GM21360 (cell line): ENCODE results near the gene STYXL1.
"Not testable (repeated sequence)": the region's sequence is repeated elsewhere in the genome, so short reads cannot be mapped to it uniquely, and the experiment has no call there.

Experiments used
- ATAC-seq: cut with Tn5 transposase; IDR thresholded peaks from one replicate; pipeline ENCODE4 v1.9.1; 2021; ENCODE audit warnings: mild to moderate bottlenecking, moderate library complexity; ENCODE audit not compliant: unreplicated experiment

The STYXL1 gene

DNA sequence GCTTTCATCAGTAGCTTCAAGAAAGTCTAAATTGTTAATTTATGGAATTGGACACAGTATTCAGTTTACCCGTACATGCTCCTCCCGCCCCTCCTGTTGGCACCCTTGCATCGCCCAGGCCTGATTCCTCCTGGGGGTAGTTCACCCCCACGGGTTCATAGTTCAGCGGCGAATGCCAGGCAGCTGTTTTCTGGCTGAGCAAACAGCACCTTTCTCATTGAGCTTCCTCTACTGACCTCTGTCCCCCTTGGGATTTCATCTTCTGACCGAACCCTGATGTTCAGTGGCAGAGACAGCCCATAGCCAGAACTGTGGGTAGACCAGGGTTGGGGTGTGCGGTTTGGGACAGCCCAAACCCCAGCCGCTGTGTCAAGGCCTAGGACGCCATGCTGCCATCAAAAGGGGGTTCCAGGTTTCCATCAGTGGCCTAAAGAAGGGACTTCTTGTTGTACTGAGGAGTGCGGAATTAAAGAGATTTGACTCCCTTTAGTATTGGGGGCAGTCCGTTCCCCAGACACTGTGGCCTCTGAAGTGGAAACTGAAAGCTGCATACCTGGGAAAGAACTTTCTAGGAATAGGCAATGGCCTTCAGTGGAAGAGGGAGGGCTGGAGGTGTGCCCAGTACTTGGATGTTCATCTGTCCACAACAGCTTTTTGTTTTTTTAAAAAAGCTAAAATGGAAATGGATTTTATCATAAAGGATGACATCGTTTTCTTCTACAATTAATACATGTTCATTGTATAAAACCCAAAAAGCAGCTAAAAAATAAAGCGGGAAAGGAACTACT is 19.1 kb upstream of the STYXL1 start:
- ATAC-seq, result no peak

GRCh38 chr7:76065016-76065612 is 17.3 kb upstream of the STYXL1 start:
- no peak for ATAC-seq

- ATAC-seq, result no peak
Observed at GRCh38 chr7:76064208-76064970, 16.6 kb upstream of the STYXL1 start.

- no peak for ATAC-seq
Observed at GRCh38 chr7:76063525-76063924, 15.7 kb upstream of the STYXL1 start.

- ATAC-seq, result no peak
Observed at GRCh38 chr7:76063114-76063513, 15.3 kb upstream of the STYXL1 start.

DNA sequence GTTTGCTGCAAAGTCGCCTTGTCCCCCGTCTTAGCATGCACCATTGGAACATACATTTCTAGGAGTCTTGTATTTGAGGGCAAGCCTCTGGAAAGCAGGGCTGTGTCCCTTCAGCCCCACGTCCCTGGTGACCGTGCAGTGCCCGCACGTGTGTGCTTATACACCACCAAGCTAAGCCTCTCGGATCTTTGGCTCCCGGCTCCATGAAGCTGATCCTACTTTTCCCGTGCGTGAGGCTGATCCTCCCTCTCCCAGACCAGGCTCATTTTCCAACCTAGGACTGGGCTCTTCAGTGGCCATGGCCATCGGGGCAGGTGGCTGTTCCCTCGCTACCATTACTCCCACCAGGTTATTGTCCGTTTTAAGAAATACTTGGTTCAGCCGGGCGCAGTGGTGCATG is 14.5 kb upstream of the STYXL1 start:
- ATAC-seq, result no peak

- no peak for ATAC-seq
Observed at GRCh38 chr7:76060842-76061241, 13.0 kb upstream of the STYXL1 start.

GRCh38 chr7:76058745-76059144 is 10.9 kb upstream of the STYXL1 start:
- ATAC-seq, result not testable (repeated sequence)

DNA sequence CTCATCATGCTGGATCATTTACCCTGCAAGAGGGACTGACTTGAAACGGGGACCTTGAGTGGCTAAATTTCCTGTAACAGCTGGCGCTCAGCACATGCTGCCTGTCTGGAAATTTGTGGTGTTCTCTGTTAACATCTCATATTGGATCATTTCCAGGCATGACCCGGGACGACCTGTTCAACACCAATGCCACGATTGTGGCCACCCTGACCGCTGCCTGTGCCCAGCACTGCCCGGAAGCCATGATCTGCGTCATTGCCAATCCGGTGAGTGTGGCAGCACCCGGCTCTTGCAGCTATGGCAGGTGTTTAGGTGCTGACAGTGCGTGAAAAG is 10.0 kb upstream of the STYXL1 start:
- no peak for ATAC-seq

DNA sequence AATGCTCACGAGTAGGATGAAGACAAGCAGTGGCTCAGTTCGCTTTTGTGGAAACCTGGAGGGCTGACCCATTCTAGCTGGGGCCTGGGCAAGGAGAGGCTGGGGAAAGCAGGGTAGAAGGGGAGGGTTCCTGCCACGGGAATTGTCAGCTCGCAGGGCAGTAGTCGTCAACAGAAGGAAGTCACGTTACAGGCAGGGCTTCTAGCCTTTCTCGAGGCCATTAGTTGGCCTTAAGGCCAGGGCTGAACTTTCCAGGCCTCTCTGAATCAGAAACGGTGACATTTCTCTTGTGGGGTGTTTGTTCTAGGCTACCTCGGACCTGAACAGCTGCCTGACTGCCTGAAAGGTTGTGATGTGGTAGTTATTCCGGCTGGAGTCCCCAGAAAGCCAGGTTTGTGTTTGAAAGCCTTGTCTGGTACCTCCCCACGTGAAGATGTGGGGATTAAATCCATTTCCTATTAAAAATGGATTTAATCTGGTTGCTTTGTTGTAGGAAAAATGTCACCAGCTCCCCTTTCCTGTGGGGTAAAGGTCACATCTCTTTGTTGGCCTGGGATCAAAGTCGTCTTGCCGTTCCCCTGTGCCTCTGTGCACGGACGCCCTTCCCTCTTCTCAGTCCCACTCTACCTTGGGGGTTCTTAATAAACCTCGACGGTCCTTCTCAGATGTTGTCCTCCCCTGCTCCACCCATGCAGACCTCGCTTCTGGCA is 9.5 kb upstream of the STYXL1 start:
- ATAC-seq, result no peak

DNA sequence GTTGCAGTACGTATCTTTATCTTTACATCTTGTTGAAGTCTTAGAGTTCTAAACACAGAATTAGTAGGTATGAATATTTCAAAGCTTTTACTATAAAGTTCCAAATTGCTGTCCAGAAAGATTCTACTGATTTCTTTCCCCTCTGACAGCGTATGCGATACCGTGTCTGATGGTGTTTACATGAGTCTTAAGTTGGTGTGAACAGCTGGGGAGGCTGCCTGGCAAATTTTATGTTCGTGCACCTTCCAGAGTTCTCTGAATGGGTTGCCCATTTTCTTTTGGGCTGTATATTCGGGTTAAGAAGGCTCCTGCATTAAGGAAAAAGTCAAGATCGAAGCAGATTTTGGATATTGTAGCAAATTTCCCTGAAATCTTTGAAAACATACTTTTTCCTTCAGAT is 8.4 kb upstream of the STYXL1 start:
- no peak for ATAC-seq

GRCh38 chr7:76054123-76055120 is 6.6 kb upstream of the STYXL1 start:
- no peak for ATAC-seq

GRCh38 chr7:76053461-76053860 is 5.7 kb upstream of the STYXL1 start:
- ATAC-seq, result no peak

GRCh38 chr7:76052681-76053080 is 4.9 kb upstream of the STYXL1 start:
- not testable (repeated sequence) for ATAC-seq

DNA sequence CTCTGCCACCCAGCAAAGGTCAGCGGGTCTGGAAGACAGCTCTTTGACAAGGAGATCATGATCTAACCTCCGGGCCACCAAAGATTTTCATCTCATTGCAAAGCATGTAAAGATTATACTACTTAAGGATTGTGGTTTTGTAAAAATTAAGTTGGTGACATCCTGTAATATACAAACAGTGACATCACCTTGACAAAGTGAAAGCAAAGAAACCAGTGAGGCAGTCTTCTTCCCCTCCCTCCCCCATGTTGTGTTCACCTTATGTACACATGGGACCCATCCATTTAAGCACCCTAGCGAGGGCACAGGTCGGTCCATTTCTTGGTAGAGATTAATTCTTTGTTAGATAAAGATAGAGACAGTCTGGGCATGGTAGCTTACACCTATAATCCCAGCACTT is 4.0 kb upstream of the STYXL1 start:
- ATAC-seq, result no peak

DNA sequence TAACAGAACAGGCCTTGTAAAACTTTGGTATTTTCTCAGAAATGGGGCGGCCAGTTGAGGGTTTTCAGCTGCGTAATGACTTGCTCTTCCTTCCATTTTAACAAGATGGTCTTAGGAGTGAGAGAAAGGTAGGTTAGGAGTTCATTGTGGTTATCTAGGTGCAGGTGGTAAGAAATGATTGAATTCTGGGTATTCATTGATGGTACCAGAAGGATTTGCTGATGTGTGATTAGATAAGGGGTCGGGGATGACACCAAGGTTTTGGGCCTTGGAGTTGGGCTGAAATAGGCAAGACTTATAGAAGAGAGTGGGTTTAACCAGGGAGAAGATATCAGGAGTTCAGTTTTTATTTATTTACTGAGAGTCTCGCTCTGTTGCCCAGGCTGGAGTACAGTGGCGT is 2.7 kb upstream of the STYXL1 start:
- no peak for ATAC-seq

DNA sequence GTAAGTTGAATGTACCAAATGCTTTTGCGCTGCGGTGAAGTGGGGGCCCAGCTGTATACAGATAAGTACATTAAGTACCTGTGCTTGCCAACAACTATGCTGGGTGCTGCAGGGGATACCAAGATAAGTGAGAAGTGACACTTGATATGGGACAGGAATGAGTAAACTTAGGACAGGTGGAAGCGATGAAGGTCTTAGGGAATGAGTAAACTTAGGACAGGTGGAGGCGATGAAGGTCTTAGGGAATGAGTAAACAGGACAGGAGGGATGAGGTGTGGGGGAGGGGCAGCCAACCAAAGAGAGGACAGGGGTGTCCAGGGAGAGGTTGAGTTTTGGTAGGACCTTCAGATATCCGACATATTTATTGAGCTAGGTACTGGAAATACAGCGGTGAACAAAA is 1.5 kb upstream of the STYXL1 start:
- no peak for ATAC-seq

- ATAC-seq, result no peak
Observed at GRCh38 chr7:76048668-76048988, 828 bp upstream of the STYXL1 start.

GRCh38 chr7:76047305-76047810 is 442 bp downstream of the STYXL1 start:
- ATAC-seq, result peak; percentile 4

DNA sequence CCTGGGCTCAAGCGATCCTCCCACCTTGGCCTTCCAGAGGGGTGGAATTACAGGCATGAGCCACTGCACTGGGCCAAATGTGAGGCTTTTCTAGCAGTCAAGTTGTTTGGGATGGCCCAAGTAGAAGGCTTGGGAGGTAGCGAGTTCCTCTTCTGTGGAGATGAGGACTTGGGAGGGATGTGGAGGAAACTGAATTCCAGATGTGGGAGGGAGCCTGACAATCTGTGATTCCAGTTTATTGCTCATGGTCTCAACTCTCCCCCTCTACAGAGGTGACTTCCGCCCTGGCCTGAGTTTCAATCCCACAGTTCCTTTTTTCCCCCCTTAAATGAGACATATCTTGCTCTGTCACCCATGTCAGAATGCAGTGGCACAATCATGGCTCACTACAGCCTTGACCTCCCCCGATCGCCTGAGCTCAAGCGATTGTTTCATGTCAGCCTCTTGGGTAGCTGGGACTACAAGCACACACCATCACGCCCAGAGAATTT is 3.4 kb downstream of the STYXL1 start:
- no peak for ATAC-seq
